Measurements from ENCODE around the gene SUFU. TPM values are rescaled to one million over a fixed set of nuclear protein-coding genes. Genes with fewer than 3 reads are reported as not detected.

SUFU gene
- total and polyA plus RNA-seq, 2 donors (not counting 1 experiment from before 2014, with no cell fraction given) = 4.8 to 13.3 TPM

DNA sequence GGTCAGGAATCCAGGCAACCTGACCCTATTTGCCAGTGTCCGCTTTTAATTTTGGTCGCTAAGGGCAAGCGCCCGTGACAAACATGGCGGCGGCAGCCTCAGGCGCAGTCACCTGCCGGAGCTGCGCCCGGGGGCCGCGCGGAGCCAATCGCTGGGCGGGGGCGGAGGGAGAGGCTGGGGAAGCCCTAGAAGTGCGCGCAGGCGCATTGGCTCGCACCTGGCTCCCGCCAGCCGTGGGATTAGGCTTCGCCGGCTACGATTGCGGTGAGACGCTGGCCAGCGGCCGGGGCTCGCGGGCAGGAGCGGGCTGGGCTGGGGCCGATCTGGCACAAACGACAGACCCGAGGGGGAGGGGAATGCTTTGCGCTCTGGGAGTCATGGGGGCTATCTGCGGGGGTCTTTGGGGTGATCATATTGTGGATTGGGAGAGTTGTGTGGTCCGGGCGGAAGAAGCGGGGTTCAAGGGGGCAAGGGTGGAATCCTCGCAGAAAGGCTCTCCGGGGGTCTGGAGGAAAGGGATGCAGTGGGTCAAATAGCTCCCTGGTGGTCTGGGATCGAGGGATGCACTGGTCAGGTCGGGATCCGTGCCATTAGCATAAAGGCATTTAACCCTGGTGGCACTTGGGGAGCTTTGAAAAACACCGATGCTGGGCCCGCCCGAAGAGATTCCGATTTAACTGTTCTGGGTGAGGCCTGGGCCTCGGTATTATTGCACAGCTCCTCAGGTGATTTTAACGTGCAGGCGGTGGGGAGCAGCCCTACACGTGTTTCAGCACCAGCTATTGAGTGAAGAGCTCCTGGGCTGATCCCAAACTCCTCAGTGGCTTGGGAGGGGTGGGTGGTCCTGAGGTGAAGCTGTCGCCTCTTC, 42.4 kb upstream of the SUFU start:
- Mint-ChIP-seq H3K4me1 (peaks cover 29% of the 10 kb centered on the region), H3K27ac (peak overlapping the region; percentile 76), H3K27me3 (no peaks in the 10 kb centered on the region), H3K9me3 (ENCODE audit: insufficient read depth) (no peaks in the 10 kb centered on the region), H3K4me3 (peak overlapping the region; percentile 85)
- TF ChIP-seq, protein P1, sequence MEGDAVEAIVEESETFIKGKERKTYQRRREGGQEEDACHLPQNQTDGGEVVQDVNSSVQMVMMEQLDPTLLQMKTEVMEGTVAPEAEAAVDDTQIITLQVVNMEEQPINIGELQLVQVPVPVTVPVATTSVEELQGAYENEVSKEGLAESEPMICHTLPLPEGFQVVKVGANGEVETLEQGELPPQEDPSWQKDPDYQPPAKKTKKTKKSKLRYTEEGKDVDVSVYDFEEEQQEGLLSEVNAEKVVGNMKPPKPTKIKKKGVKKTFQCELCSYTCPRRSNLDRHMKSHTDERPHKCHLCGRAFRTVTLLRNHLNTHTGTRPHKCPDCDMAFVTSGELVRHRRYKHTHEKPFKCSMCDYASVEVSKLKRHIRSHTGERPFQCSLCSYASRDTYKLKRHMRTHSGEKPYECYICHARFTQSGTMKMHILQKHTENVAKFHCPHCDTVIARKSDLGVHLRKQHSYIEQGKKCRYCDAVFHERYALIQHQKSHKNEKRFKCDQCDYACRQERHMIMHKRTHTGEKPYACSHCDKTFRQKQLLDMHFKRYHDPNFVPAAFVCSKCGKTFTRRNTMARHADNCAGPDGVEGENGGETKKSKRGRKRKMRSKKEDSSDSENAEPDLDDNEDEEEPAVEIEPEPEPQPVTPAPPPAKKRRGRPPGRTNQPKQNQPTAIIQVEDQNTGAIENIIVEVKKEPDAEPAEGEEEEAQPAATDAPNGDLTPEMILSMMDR (IDR thresholded peaks at IDR 0.05) = no peak
- no peak for TF ChIP-seq EZH2 (IDR thresholded peaks at IDR 0.05; ENCODE audit: borderline replicate concordance, insufficient read depth, low read depth, low read length, poor library complexity, severe bottlenecking)
- Histone ChIP-seq H3K4me3 (ENCODE audit: control extremely low read depth in 1 of 5, extremely low read depth in 1 of 5, insufficient read depth in 1 of 5, low read depth in 2 of 5, low read length in 4 of 5) (peak overlapping the region; percentile 34 to 76 (median 68)), H4K20me1 (ENCODE audit: control insufficient read depth, insufficient read depth, low read length, poor library complexity, severe bottlenecking) (no peaks in the 10 kb centered on the region), H3K4me1 (ENCODE audit: control insufficient read depth in 2 of 2, insufficient read depth in 2 of 2, low read length in 2 of 2) (peaks cover 17 to 23% of the 10 kb centered on the region in 2 donors), H3K27ac (ENCODE audit: low read length in 2 of 2) (peak overlapping the region; percentile 17 to 71), H3K9ac (ENCODE audit: low read length) (peak overlapping the region; percentile 70), H3K4me2 (replicated peaks; ENCODE audit: low read depth, low read length, poor library complexity, severe bottlenecking) (peak overlapping the region; percentile 95), H3K9me3 (ENCODE audit: control extremely low read depth in 1 of 3, control insufficient read depth in 2 of 3, insufficient read depth in 1 of 3, low read length in 2 of 3) (no peaks in the 10 kb centered on the region), H3K36me3 (replicated peaks in 1 of 2; ENCODE audit: control extremely low read depth in 1 of 2, control insufficient read depth in 1 of 2, extremely low read depth in 1 of 2, insufficient read depth in 2 of 2, low read length in 1 of 2) (no peaks in the 10 kb centered on the region), H3K27me3 (replicated peaks in 1 of 4; ENCODE audit: control extremely low read depth in 1 of 4, control insufficient read depth in 3 of 4, insufficient read depth in 4 of 4, low read length in 3 of 4) (peaks cover 0 to 4% (median 0%) of the 10 kb centered on the region in 4 experiments), H3K79me2 (ENCODE audit: control insufficient read depth, insufficient read depth, low read length) (peaks cover 12% of the 10 kb centered on the region), H2AFZ (ENCODE audit: insufficient read depth, low read depth, low read length, poor library complexity, severe bottlenecking) (peak overlapping the region; percentile 95)
- POLR2A ChIA-PET = interaction anchor here (0.7 to 3.4 kb wide), 8 partner anchors 9 to 216 kb away, joined by 3 to 25 read pairs (median 4); partner anchors contain the start of genes C10orf95, CUEDC2, FBXL15 and GBF1
- 1% methylated on average over 53 of the region's 54 CpGs for WGBS (ENCODE audit: insufficient coverage)
- intact Hi-C loops (cut with micrococcal nuclease) = loop anchor here (1.0 kb wide), 6 partner anchors 11 to 181 kb away; partner anchors contain the start of genes ACTR1A, CUEDC2 and FBXL15
- ATAC-seq (ENCODE audit: low read depth) = peak; percentile 99
- CTCF ChIA-PET = interaction anchor here (0.8 to 4.0 kb wide), 15 partner anchors 10 to 292 kb away, joined by 3 to 36 read pairs (median 4); partner anchors contain the start of genes C10orf95, FBXL15 and SUFU
- DNase-seq = peak; percentile 95

All from B cell (primary cell).